ENCODE data around the gene ACCSL. TPM values are rescaled to one million over a fixed set of nuclear protein-coding genes. Genes with fewer than 3 reads are reported as not detected.

ACCSL gene
- total RNA-seq, 1 donor from 2014 or later, result not detected

DNA sequence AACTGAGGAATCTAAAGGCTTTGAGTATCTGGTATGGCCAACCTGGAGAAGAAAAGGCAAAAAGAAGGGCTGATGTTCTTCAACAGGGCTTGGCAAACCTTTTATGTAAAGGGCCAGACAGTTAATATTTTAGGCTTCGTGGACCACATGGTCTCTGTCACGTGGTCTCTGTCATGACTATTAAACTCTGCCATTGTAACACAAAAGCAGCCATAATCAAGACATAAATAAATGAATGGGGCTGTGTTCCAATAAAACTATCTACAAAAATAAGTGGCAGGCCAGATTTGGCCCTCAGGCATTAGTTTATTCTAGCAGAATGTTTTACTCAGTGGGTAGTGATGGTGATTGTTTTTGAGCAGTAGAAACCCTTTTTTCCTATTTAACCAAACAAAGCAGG, 483 bp upstream of the ACCSL start:
- no peak for DNase-seq (ENCODE audit: low read depth)
- Histone ChIP-seq H3K36me3 (ENCODE audit: control insufficient read depth, insufficient read depth, low read length) (no peaks in the 10 kb centered on the region), H3K4me3 (ENCODE audit: low read depth, low read length) (no peak overlapping the region), H3K27me3 (ENCODE audit: control insufficient read depth, insufficient read depth, low read length) (no peaks in the 10 kb centered on the region)
- TF ChIP-seq, protein P1, sequence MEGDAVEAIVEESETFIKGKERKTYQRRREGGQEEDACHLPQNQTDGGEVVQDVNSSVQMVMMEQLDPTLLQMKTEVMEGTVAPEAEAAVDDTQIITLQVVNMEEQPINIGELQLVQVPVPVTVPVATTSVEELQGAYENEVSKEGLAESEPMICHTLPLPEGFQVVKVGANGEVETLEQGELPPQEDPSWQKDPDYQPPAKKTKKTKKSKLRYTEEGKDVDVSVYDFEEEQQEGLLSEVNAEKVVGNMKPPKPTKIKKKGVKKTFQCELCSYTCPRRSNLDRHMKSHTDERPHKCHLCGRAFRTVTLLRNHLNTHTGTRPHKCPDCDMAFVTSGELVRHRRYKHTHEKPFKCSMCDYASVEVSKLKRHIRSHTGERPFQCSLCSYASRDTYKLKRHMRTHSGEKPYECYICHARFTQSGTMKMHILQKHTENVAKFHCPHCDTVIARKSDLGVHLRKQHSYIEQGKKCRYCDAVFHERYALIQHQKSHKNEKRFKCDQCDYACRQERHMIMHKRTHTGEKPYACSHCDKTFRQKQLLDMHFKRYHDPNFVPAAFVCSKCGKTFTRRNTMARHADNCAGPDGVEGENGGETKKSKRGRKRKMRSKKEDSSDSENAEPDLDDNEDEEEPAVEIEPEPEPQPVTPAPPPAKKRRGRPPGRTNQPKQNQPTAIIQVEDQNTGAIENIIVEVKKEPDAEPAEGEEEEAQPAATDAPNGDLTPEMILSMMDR (IDR thresholded peaks at IDR 0.05; ENCODE audit: insufficient read depth, low read length, poor library complexity, severe bottlenecking), result no peak

DNA sequence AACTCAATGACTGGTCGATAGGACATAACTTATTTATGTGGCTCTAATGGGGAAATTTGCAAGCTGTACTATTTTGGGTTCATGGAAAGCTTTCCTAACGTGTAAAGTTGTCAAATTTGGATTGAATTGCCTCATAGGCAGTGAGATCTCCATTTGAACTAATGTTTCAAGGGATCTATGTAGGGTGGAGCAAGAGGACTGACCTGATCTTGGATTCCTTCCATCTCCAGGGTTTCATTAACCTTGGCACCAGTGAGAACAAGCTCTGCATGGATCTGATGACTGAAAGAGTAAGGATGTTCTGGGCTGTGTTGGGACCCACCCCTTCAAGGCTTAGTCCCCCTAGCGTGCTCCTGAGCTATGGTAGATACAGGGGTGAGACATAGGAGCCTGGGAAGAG, 2.1 kb downstream of the ACCSL start:
- no peak for DNase-seq (ENCODE audit: low read depth)
- TF ChIP-seq, protein P1 (IDR thresholded peaks at IDR 0.05; ENCODE audit: insufficient read depth, low read length, poor library complexity, severe bottlenecking), result no peak
- no peak overlapping the region for H3K4me3 ChIP-seq (ENCODE audit: low read depth, low read length)
- no peaks in the 10 kb centered on the region for H3K27me3 ChIP-seq (ENCODE audit: control insufficient read depth, insufficient read depth, low read length)
- H3K36me3 ChIP-seq (ENCODE audit: control insufficient read depth, insufficient read depth, low read length), result no peaks in the 10 kb centered on the region

DNA sequence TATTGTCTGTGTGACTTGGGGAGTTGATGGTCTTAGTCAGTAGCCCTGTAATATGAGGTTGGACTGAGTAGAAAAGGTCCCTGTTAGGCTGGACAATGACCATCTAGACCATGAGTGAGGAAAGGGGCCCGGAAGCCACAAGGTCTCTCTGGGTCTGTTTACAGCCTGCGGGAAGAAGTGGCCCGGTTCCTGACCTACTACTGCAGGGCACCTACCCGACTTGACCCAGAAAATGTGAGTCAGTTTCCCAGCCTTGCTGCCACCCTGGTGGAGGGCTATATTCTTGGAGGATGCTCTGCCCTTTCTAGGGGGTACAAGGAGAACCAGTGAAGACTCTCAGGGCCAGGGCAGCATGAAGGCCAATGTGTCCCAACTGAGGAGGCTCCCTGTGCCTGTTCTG, 3.4 kb downstream of the ACCSL start:
- TF ChIP-seq, protein P1 (IDR thresholded peaks at IDR 0.05; ENCODE audit: insufficient read depth, low read length, poor library complexity, severe bottlenecking), result no peak
- H3K36me3 ChIP-seq (ENCODE audit: control insufficient read depth, insufficient read depth, low read length), result no peaks in the 10 kb centered on the region
- DNase-seq (ENCODE audit: low read depth), result no peak
- H3K27me3 ChIP-seq (ENCODE audit: control insufficient read depth, insufficient read depth, low read length), result no peaks in the 10 kb centered on the region
- no peak overlapping the region for H3K4me3 ChIP-seq (ENCODE audit: low read depth, low read length)

DNA sequence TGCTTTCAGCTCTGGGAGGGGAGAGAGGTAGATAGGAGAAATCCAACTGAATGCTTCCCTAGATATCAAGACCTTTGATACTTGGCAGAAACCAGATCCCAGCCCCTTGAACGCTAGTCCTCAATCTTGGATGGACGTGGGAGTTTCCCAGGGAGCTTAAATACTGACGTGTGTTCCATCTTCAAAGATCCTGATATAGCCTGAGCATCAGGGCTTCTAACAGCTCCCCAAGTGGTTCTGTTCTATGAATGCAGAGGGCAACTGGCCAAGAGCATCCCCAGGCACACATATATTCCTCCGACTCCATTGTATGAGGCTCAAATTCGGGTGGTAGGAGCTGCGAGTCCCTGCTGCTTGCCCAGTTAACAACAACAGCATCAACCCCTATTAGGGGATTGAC, 9.6 kb downstream of the ACCSL start:
- Histone ChIP-seq H3K4me3 (ENCODE audit: low read depth, low read length) (no peak overlapping the region), H3K36me3 (ENCODE audit: control insufficient read depth, insufficient read depth, low read length) (no peaks in the 10 kb centered on the region), H3K27me3 (ENCODE audit: control insufficient read depth, insufficient read depth, low read length) (peaks cover 2% of the 10 kb centered on the region)
- DNase-seq (ENCODE audit: low read depth), result no peak
- TF ChIP-seq, protein P1 (IDR thresholded peaks at IDR 0.05; ENCODE audit: insufficient read depth, low read length, poor library complexity, severe bottlenecking), result no peak

DNA sequence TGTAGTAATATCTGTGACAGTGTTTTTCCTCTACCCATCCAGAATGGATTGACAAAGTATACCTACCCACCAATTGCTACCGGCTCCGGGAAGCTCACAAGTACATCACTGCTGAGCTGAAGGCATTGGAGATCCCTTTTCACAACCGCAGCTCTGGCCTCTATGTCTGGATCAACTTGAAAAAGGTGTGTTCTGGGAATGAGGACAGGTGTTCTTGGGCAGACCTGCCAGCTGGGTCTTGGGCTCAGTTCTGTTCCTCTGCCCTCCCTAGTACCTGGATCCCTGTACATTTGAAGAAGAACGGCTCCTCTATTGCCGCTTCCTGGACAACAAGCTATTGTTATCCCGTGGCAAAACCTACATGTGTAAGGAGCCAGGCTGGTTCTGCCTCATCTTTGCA, 10.5 kb downstream of the ACCSL start:
- TF ChIP-seq, protein P1 (IDR thresholded peaks at IDR 0.05; ENCODE audit: insufficient read depth, low read length, poor library complexity, severe bottlenecking), result no peak
- DNase-seq (ENCODE audit: low read depth), result no peak
- Histone ChIP-seq H3K36me3 (ENCODE audit: control insufficient read depth, insufficient read depth, low read length) (no peaks in the 10 kb centered on the region), H3K4me3 (ENCODE audit: low read depth, low read length) (no peak overlapping the region), H3K27me3 (ENCODE audit: control insufficient read depth, insufficient read depth, low read length) (peaks cover 2% of the 10 kb centered on the region)

DNA sequence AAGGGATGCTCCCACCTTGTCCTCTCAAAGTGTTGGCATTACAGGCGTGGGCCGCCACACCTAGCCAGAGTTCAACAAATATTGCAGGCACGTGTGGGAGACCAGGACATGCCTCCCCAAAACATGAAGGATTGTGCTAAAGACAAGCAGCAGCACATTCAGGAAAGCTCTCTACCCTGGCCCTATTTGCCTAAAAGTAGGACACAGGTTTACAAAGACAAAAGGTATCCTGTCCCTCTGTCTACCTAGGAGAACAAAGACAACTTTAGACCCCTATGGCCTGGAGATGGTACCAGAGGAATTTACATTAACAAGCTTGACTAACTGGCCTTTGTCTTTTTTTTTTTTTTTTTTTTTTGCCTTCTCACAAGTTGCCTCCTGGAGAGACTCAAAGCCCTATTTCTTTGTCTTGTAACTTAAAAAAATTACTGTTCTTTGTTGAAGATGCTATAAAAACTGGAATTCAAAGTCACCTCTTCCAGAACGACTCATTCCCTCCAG, 17.4 kb downstream of the ACCSL start:
- Histone ChIP-seq H3K4me3 (ENCODE audit: low read depth, low read length) (no peak overlapping the region), H3K36me3 (ENCODE audit: control insufficient read depth, insufficient read depth, low read length) (no peaks in the 10 kb centered on the region), H3K27me3 (ENCODE audit: control insufficient read depth, insufficient read depth, low read length) (no peaks in the 10 kb centered on the region)
- no peak for DNase-seq (ENCODE audit: low read depth)
- TF ChIP-seq, protein P1 (IDR thresholded peaks at IDR 0.05; ENCODE audit: insufficient read depth, low read length, poor library complexity, severe bottlenecking), result no peak

Data from kidney epithelial cell (primary cell).